Measurements from ENCODE around the gene LMCD1.

Gene LMCD1

DNA sequence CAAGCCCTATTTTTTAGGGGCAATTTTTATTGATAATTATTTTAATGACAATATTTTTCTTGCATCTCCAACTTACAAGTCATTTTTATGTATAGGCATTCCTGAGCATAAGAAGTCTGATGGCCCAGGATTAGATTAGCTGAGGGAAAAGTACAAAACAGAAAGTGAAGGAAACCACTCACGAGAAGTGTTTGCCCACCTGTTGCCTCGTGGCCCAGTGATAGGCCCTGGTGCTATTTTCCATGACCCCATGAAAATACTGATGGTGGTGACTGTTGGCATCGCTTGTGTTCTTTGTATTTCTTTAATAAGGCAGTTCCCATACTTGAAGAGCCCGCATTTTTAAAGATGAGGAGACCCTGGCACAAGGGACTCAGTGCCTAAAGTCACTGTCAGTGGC, 7.9 kb upstream of the LMCD1 start:
- TF ChIP-seq TCF12 (IDR thresholded peaks at IDR 0.05; ENCODE audit: low read depth) (no peak), RAD21 (IDR thresholded peaks at IDR 0.05; ENCODE audit: low read depth) (no peak), TEAD4 (IDR thresholded peaks at IDR 0.05) (no peak), ZBTB7A (IDR thresholded peaks at IDR 0.05; ENCODE audit: low read depth) (no peak), NFIC (IDR thresholded peaks at IDR 0.05) (no peak), FOXM1 (IDR thresholded peaks at IDR 0.05; ENCODE audit: borderline replicate concordance, low read depth) (no peak), CEBPB (IDR thresholded peaks at IDR 0.05) (no peak), YY1 (IDR thresholded peaks at IDR 0.05; ENCODE audit: low read depth) (no peak), EP300 (IDR thresholded peaks at IDR 0.05; ENCODE audit: borderline replicate concordance) (no peak), EGR1 (IDR thresholded peaks at IDR 0.05) (no peak), CREB1 (IDR thresholded peaks at IDR 0.05; ENCODE audit: low read depth) (no peak)
- TF ChIP-seq, protein P1, sequence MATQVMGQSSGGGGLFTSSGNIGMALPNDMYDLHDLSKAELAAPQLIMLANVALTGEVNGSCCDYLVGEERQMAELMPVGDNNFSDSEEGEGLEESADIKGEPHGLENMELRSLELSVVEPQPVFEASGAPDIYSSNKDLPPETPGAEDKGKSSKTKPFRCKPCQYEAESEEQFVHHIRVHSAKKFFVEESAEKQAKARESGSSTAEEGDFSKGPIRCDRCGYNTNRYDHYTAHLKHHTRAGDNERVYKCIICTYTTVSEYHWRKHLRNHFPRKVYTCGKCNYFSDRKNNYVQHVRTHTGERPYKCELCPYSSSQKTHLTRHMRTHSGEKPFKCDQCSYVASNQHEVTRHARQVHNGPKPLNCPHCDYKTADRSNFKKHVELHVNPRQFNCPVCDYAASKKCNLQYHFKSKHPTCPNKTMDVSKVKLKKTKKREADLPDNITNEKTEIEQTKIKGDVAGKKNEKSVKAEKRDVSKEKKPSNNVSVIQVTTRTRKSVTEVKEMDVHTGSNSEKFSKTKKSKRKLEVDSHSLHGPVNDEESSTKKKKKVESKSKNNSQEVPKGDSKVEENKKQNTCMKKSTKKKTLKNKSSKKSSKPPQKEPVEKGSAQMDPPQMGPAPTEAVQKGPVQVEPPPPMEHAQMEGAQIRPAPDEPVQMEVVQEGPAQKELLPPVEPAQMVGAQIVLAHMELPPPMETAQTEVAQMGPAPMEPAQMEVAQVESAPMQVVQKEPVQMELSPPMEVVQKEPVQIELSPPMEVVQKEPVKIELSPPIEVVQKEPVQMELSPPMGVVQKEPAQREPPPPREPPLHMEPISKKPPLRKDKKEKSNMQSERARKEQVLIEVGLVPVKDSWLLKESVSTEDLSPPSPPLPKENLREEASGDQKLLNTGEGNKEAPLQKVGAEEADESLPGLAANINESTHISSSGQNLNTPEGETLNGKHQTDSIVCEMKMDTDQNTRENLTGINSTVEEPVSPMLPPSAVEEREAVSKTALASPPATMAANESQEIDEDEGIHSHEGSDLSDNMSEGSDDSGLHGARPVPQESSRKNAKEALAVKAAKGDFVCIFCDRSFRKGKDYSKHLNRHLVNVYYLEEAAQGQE (IDR thresholded peaks at IDR 0.05; ENCODE audit: low read depth) = no peak
- TF ChIP-seq, protein P2, sequence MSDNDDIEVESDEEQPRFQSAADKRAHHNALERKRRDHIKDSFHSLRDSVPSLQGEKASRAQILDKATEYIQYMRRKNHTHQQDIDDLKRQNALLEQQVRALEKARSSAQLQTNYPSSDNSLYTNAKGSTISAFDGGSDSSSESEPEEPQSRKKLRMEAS (IDR thresholded peaks at IDR 0.05) = no peak
- TF ChIP-seq, protein P3, sequence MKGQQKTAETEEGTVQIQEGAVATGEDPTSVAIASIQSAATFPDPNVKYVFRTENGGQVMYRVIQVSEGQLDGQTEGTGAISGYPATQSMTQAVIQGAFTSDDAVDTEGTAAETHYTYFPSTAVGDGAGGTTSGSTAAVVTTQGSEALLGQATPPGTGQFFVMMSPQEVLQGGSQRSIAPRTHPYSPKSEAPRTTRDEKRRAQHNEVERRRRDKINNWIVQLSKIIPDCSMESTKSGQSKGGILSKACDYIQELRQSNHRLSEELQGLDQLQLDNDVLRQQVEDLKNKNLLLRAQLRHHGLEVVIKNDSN (IDR thresholded peaks at IDR 0.05) = no peak

DNA sequence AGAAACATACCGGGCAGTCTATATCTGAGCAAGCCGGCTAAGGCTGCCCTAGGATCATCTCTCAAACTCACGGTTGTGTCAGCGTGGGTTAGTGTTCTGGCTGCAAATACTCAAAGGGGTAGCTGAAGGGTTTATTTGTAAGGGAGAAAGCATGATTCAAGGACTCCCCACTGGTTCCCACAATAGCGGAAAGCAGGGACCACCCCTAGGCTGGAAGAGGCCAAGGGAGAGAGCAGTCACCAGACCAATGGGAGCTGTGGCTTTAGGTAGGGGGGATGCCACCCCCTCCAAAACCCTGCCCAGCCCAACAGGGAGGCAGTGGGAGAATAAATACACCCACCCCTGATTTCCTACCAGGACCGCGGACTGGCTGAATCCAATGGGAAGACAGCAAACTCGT, 7.3 kb upstream of the LMCD1 start:
- TF ChIP-seq YY1 (IDR thresholded peaks at IDR 0.05; ENCODE audit: low read depth) (no peak), RAD21 (IDR thresholded peaks at IDR 0.05; ENCODE audit: low read depth) (no peak), NFIC (IDR thresholded peaks at IDR 0.05) (no peak)

DNA sequence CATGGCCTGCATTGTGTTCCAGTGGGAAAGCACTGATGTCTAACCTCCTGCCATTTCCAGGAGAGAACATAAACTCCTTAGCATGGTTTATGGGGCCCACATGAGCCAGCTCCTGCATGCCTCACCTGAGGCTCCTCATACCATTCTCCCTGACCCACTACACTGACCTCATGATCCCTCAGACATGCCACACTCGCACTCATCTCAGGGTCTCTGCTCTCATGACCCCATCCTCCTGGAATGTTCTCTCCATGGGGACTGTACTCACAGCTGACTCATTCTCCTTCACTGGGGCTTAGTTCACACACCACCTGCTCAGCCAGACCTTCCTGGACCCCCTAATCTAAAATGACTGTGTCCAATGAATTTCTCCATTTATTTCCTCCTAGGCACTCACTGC, 4.0 kb upstream of the LMCD1 start:
- TF ChIP-seq EP300 (IDR thresholded peaks at IDR 0.05; ENCODE audit: borderline replicate concordance) (peak; percentile 47; the same call in 1 of the 2 replicates), TEAD4 (IDR thresholded peaks at IDR 0.05) (peak; percentile 51), FOXM1 (IDR thresholded peaks at IDR 0.05; ENCODE audit: borderline replicate concordance, low read depth) (no peak)

DNA sequence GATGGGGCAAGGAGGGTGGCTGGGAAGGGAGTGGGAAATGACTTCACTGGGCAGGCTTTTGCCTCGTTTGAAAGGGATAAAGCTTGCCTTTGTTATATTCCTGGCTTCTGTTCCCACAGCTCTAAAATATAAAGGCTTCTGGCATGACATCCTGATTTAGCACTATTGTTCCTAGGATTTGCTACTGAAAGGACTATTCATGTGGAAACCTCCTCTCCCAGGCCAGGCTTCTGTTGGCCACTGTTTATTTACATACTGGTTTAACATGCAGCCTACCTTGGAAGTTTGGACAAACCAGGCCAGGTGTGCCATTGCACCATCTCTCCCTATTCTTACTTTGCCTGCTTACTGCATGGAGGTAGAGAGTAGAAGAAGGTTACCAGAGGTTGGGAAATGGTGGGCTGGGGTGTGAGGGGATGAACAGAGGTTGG, 2.4 kb upstream of the LMCD1 start:
- TF ChIP-seq CREB1 (IDR thresholded peaks at IDR 0.05; ENCODE audit: low read depth) (no peak), TAF1 (IDR thresholded peaks at IDR 0.05; ENCODE audit: low read depth) (no peak), EGR1 (IDR thresholded peaks at IDR 0.05) (no peak), TEAD4 (IDR thresholded peaks at IDR 0.05) (peak; percentile 24; the same call in 1 of the 2 replicates), EP300 (IDR thresholded peaks at IDR 0.05; ENCODE audit: borderline replicate concordance) (no peak; the same call in none of the 2 replicates), RAD21 (IDR thresholded peaks at IDR 0.05; ENCODE audit: low read depth) (no peak), ZBTB7A (IDR thresholded peaks at IDR 0.05; ENCODE audit: low read depth) (no peak), FOXM1 (IDR thresholded peaks at IDR 0.05; ENCODE audit: borderline replicate concordance, low read depth) (peak; percentile 64), YY1 (IDR thresholded peaks at IDR 0.05; ENCODE audit: low read depth) (no peak), CEBPB (IDR thresholded peaks at IDR 0.05) (peak; percentile 61), NFIC (IDR thresholded peaks at IDR 0.05) (peak; percentile 75), TCF12 (IDR thresholded peaks at IDR 0.05; ENCODE audit: low read depth) (peak; percentile 73)
- TF ChIP-seq, protein P2 (IDR thresholded peaks at IDR 0.05) = no peak; the same call in 1 of the 2 replicates
- TF ChIP-seq, protein P3 (IDR thresholded peaks at IDR 0.05) = no peak
- TF ChIP-seq, protein P1 (IDR thresholded peaks at IDR 0.05; ENCODE audit: low read depth) = no peak

DNA sequence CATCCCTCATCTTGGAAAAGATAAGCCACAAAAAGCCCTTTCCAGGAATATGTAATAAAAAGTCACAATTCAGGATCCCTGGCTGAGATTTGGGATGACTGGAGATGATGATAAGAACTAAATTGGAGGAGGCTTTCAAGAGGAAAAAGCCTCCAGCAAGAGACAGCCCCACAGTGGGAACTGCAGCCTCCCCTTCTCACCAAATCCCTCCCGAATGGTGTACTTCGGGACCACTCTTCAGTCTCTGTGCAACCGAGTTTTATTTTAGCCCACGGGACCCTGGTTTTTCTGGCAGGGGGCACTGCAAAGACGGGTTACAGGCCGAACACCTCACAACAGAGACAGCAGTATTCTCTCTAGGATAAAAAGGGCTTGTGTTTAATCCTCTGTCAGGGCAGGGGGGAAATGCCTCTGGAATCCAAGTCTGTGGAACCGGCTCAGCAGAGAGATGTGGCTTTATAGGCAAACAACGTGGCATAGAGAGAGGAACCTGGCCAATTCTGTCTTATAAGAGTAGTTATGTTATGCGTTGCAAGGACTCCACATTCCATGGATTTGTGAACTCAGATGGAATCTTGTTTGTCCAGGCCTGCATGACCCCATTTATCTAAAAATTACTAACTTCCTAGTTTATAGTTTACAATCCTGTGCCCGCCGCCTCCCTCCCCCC, 1.2 kb upstream of the LMCD1 start:
- TF ChIP-seq CEBPB (IDR thresholded peaks at IDR 0.05) (no peak), EP300 (IDR thresholded peaks at IDR 0.05; ENCODE audit: borderline replicate concordance) (no peak), CREB1 (IDR thresholded peaks at IDR 0.05; ENCODE audit: low read depth) (no peak), YY1 (IDR thresholded peaks at IDR 0.05; ENCODE audit: low read depth) (no peak), TAF1 (IDR thresholded peaks at IDR 0.05; ENCODE audit: low read depth) (no peak), TEAD4 (IDR thresholded peaks at IDR 0.05) (no peak; the same call in 1 of the 2 replicates), NFIC (IDR thresholded peaks at IDR 0.05) (no peak), TCF12 (IDR thresholded peaks at IDR 0.05; ENCODE audit: low read depth) (no peak), FOXM1 (IDR thresholded peaks at IDR 0.05; ENCODE audit: borderline replicate concordance, low read depth) (no peak), RAD21 (IDR thresholded peaks at IDR 0.05; ENCODE audit: low read depth) (no peak), EGR1 (IDR thresholded peaks at IDR 0.05) (no peak), ZBTB7A (IDR thresholded peaks at IDR 0.05; ENCODE audit: low read depth) (no peak)
- TF ChIP-seq, protein P2 (IDR thresholded peaks at IDR 0.05) = no peak
- TF ChIP-seq, protein P3 (IDR thresholded peaks at IDR 0.05) = no peak
- TF ChIP-seq, protein P1 (IDR thresholded peaks at IDR 0.05; ENCODE audit: low read depth) = no peak

Data from Ishikawa (cell line).